Measurements from ENCODE around the gene ADAMTS3.

GRCh38 chr4:72442147-72442546 lies 126.9 kb downstream of the ADAMTS3 start:
- TF ChIP-seq CTCF (optimal IDR thresholded peaks at IDR 0.05 in 1 of 3, IDR thresholded peaks at IDR 0.05 in 1 of 3, conservative IDR thresholded peaks at IDR 0.05 in 1 of 3; ENCODE audit: extremely low read depth in 1 of 3, insufficient read depth in 2 of 3, low read length in 3 of 3) (no peak), EZH2 (IDR thresholded peaks at IDR 0.05; ENCODE audit: low read length) (no peak)

All from keratinocyte (primary cell).